Karpas-422 (cell line): ENCODE measurements around the gene CDKAL1. TPM values are rescaled to one million over a fixed set of nuclear protein-coding genes. Genes with fewer than 3 reads are reported as not detected.

Experiments used
- DNase-seq: peaks from one replicate; pipeline ENCODE4 v3.0.0-alpha.2; 2015
- H2AFZ ChIP-seq: fragments of 200-600 bp; sonication (generic); 2 replicates; pipeline ENCODE4 v1.6.1; 2014; ENCODE audit warnings: antibody characterized with exemption, low read length, mixed read lengths
- H3K27ac ChIP-seq: fragments of 200-600 bp; sonication (generic); 2 replicates; pipeline ENCODE4 v1.5.1; 2014; ENCODE audit warnings: mild to moderate bottlenecking, low read length, moderate library complexity
- H3K27me3 ChIP-seq: fragments of 200-600 bp; sonication (generic); 2 replicates; pipeline ENCODE4 v1.6.1; 2014; ENCODE audit warnings: low read length, mixed read lengths
- H3K36me3 ChIP-seq: fragments of 200-600 bp; sonication (generic); 2 replicates; pipeline ENCODE4 v1.6.1; 2014; ENCODE audit warnings: low read length, mixed read lengths; ENCODE audit not compliant: insufficient read depth
- H3K4me1 ChIP-seq: fragments of 200-600 bp; sonication (generic); 2 replicates; pipeline ENCODE4 v1.6.1; 2014; ENCODE audit warnings: mild to moderate bottlenecking, low read length, mixed read lengths
- H3K4me2 ChIP-seq: fragments of 200-600 bp; sonication (generic); 2 replicates; pipeline ENCODE4 v1.6.1; 2014; ENCODE audit warnings: low read length, low read depth, mild to moderate bottlenecking; ENCODE audit not compliant: poor library complexity, severe bottlenecking
- H3K4me3 ChIP-seq: fragments of 200-600 bp; sonication (generic); 2 replicates; pipeline ENCODE4 v1.5.1; 2014; ENCODE audit warnings: mild to moderate bottlenecking, antibody characterized with exemption, low read length, mixed read lengths
- H3K79me2 ChIP-seq: fragments of 200-600 bp; sonication (generic); 2 replicates; pipeline ENCODE4 v1.6.1; 2014; ENCODE audit warnings: mild to moderate bottlenecking, low read length, mixed read lengths
- H3K9ac ChIP-seq: fragments of 200-600 bp; sonication (generic); 2 replicates; pipeline ENCODE4 v1.6.0; 2014; ENCODE audit warnings: low read length
- H3K9me2 ChIP-seq: fragments of 200-600 bp; sonication (generic), shearing (Covaris generic); replicated peaks from 2 replicates; pipeline ENCODE4 v1.6.0; 2014; ENCODE audit warnings: mild to moderate bottlenecking, low read length, moderate library complexity; ENCODE audit not compliant: insufficient read depth
- H3K9me3 ChIP-seq: fragments of 300-700, 200-600 bp; sonication (generic); 2 replicates; pipeline ENCODE4 v1.6.1; 2014; ENCODE audit warnings: low read length, mixed read lengths
- H4K20me1 ChIP-seq: fragments of 200-600 bp; sonication (generic); 2 replicates; pipeline ENCODE4 v1.6.1; 2014; ENCODE audit warnings: mild to moderate bottlenecking, antibody characterized with exemption, low read length, low read depth; ENCODE audit not compliant: insufficient read depth
- total RNA-seq: library from RNA; depleted of rRNA; stranded (reverse); fragments of >200 nt; shearing (Covaris generic); gene quantifications from 2 replicates; pipeline ENCODE4 v1.2.3, GENCODE V29; 2014; ENCODE audit warnings: low replicate concordance

CDKAL1 gene
- total RNA-seq, 1 experiment from 2014 or later, result 23.7 TPM

DNA sequence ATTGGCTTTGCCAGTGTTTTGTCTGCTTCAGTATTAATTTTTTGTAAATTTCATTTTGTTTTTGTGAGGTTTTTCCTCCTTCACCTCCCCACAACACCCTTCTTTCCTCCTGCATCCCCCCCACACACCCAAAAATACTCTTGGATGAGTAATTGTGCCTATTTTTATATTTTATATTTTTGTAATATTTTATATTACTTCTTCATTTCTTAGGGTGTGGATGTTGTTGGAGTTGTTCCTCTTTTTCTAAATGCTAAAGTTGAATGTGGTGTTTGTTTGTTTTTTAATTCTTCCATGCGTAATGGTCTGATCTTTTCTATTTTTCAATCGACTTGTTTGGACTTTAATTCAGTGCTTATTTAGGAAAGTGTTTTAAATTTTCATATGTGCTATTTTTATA is 638.8 kb downstream of the CDKAL1 start:
- Histone ChIP-seq H3K4me2 (no peak overlapping the region), H3K9me3 (no peaks in the 10 kb centered on the region), H3K4me3 (no peak overlapping the region), H3K27ac (no peak overlapping the region), H3K27me3 (no peaks in the 10 kb centered on the region), H2AFZ (no peak overlapping the region), H3K36me3 (no peaks in the 10 kb centered on the region), H3K4me1 (no peaks in the 10 kb centered on the region), H3K9me2 (no peaks in the 10 kb centered on the region), H3K79me2 (no peaks in the 10 kb centered on the region), H3K9ac (no peak overlapping the region), H4K20me1 (no peaks in the 10 kb centered on the region)
- no peak for DNase-seq

DNA sequence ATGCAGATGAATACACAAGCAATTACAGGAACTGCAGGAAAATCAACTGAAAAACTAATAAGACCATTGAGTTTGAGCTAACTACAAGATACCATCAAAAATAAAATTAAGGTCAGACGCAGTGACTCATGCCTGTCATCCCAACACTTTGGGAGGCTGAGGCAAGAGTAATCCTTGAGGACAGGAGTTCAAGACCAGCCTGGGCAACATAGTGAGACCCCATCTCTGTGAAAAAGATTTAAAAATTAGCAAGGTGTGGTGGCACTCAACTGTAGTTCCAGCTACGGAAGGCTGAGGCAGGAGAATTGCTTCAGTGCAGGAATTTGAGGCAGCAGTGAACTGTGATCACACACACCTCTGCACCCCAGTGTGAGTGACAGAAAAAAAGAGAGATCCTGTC is 639.4 kb downstream of the CDKAL1 start:
- Histone ChIP-seq H4K20me1 (no peaks in the 10 kb centered on the region), H3K9me3 (no peaks in the 10 kb centered on the region)

DNA sequence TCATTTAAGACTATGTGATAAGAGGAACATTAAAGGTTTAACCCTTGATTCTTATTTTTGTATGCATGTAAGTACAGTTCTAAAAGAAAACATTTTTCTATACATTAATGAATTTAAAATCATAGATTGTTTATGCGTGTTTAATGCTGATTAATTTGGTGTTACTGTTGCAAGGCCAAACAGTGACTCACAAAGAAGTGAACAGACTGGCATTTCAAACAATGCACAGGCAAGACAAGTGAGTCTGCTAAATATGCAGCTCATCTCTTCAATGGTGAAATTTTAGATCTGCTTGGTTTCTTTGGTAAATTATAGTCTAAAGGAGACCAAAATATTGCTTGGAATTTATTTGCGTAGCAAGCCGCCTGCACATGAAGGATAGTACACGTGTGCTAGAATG is 641.9 kb downstream of the CDKAL1 start:
- Histone ChIP-seq H3K9me2 (no peaks in the 10 kb centered on the region), H3K4me1 (no peaks in the 10 kb centered on the region), H3K4me3 (no peak overlapping the region), H4K20me1 (no peaks in the 10 kb centered on the region), H2AFZ (no peak overlapping the region), H3K27ac (no peak overlapping the region), H3K9me3 (no peaks in the 10 kb centered on the region), H3K79me2 (no peaks in the 10 kb centered on the region), H3K9ac (no peak overlapping the region), H3K4me2 (no peak overlapping the region), H3K36me3 (no peaks in the 10 kb centered on the region), H3K27me3 (no peaks in the 10 kb centered on the region)
- no peak for DNase-seq

More for the DNA sequence above, 639.4 kb downstream of the CDKAL1 start:
- Histone ChIP-seq H3K27me3 (no peaks in the 10 kb centered on the region), H3K9ac (no peak overlapping the region), H3K4me1 (no peaks in the 10 kb centered on the region), H3K27ac (no peak overlapping the region), H3K79me2 (no peaks in the 10 kb centered on the region), H3K4me2 (no peak overlapping the region), H3K9me2 (no peaks in the 10 kb centered on the region), H2AFZ (no peak overlapping the region), H3K36me3 (no peaks in the 10 kb centered on the region), H3K4me3 (no peak overlapping the region)
- DNase-seq, result no peak

DNA sequence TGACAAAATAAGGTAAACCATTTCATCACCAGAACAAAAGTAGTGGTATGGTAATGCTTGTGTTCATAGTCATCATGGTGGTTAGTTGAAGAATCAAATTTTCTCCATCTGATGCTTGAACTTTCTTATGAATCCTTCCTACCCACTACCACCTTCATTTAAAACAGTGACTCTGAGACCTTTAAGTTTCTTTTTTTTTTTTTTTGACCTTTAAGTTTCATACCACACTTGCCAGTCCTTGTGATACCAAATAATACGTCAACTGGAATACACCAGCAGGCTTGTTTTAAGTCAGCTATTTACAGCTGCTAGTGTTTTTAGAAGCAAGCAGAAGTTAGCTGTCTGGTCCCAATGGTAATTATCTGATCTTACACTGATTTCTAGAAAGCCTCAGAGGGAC is 645.9 kb downstream of the CDKAL1 start:
- Histone ChIP-seq H3K27ac (no peak overlapping the region), H4K20me1 (no peaks in the 10 kb centered on the region)
- no peak for DNase-seq

DNA sequence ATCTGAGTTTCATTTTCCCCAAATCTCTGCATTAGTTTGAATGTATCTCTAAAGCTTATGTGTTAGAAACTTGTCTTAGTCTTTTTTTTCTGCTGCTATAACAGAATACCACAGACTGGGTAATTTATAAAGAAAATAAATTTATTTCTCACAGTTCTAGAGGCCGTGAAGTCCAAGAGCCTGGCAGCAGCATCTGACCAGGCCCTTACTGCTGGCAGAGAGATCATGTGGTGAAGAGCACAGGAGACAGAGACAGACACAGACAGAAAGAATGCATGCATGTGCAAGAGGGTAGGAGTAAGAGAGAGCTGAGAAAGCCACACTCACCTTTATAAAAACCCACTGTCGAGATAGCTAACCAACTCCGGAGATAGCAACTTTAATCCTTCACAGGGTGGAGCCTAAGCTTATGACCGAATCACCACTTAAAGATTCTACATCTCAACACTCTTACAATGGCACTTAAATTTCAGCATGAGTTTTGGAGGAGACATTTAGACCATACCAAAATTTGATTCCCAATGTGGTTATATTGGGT is 646.6 kb downstream of the CDKAL1 start:
- Histone ChIP-seq H3K4me3 (no peak overlapping the region), H4K20me1 (no peaks in the 10 kb centered on the region), H3K9me2 (no peaks in the 10 kb centered on the region), H3K27ac (no peak overlapping the region), H3K4me2 (no peak overlapping the region), H3K79me2 (no peaks in the 10 kb centered on the region), H3K27me3 (no peaks in the 10 kb centered on the region), H2AFZ (no peak overlapping the region), H3K9ac (no peak overlapping the region), H3K9me3 (no peaks in the 10 kb centered on the region), H3K36me3 (no peaks in the 10 kb centered on the region), H3K4me1 (no peaks in the 10 kb centered on the region)
- no peak for DNase-seq

More for the DNA sequence above, 645.9 kb downstream of the CDKAL1 start:
- Histone ChIP-seq H3K27me3 (no peaks in the 10 kb centered on the region), H3K4me3 (no peak overlapping the region), H3K9me2 (no peaks in the 10 kb centered on the region), H3K79me2 (no peaks in the 10 kb centered on the region), H3K4me1 (no peaks in the 10 kb centered on the region), H2AFZ (no peak overlapping the region), H3K9me3 (no peaks in the 10 kb centered on the region), H3K36me3 (no peaks in the 10 kb centered on the region), H3K4me2 (no peak overlapping the region), H3K9ac (no peak overlapping the region)

DNA sequence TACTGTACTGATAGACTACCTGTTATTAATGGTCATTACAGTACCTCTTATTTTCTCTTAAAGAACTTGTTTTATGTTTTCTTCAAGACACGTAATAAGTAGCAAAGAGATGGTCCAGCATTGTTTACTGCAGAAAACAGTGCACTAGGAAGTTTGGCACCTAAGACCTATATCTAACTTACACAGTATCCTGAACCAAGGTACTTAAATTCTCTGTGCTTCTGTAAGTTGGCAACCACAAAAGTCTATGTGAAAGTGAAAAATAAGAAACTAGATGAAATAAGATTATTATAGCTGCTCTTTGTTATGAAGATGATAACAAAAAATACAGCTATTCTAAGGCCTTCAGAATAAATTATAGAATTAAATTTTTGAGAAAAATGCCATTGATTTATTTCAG is 647.6 kb downstream of the CDKAL1 start:
- Histone ChIP-seq H4K20me1 (no peaks in the 10 kb centered on the region), H3K4me1 (no peaks in the 10 kb centered on the region), H3K79me2 (no peaks in the 10 kb centered on the region), H3K9ac (no peak overlapping the region), H3K4me2 (no peak overlapping the region), H3K9me2 (no peaks in the 10 kb centered on the region), H3K27ac (no peak overlapping the region), H3K9me3 (no peaks in the 10 kb centered on the region), H3K4me3 (no peak overlapping the region), H2AFZ (no peak overlapping the region), H3K27me3 (no peaks in the 10 kb centered on the region), H3K36me3 (no peaks in the 10 kb centered on the region)
- DNase-seq, result no peak

DNA sequence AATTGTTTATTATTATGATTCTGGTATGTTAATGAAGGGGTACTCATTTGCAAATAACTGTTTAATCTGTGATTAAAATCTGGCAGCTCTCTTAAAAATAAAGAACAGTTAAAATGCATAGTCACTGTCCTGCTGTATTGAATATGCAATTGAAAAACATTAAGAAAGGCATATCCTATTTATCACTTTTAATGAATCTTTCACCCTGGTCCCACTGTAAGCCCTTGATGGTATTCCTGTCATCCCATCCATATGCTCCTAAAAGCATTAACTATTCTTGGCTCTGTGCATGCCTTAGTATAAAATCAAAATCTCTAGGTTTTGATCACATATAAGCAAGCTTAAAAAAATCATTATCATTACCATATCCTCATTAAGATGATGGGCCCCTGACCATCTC is 648.3 kb downstream of the CDKAL1 start:
- no peaks in the 10 kb centered on the region for H3K9me3 ChIP-seq
- no peaks in the 10 kb centered on the region for H4K20me1 ChIP-seq
- no peak overlapping the region for H3K27ac ChIP-seq
- no peak overlapping the region for H2AFZ ChIP-seq
- no peak overlapping the region for H3K4me3 ChIP-seq
- no peak overlapping the region for H3K9ac ChIP-seq
- H3K4me2 ChIP-seq, result no peak overlapping the region
- no peaks in the 10 kb centered on the region for H3K9me2 ChIP-seq
- no peaks in the 10 kb centered on the region for H3K4me1 ChIP-seq
- no peaks in the 10 kb centered on the region for H3K36me3 ChIP-seq
- H3K79me2 ChIP-seq, result no peaks in the 10 kb centered on the region
- no peaks in the 10 kb centered on the region for H3K27me3 ChIP-seq
- DNase-seq, result no peak

DNA sequence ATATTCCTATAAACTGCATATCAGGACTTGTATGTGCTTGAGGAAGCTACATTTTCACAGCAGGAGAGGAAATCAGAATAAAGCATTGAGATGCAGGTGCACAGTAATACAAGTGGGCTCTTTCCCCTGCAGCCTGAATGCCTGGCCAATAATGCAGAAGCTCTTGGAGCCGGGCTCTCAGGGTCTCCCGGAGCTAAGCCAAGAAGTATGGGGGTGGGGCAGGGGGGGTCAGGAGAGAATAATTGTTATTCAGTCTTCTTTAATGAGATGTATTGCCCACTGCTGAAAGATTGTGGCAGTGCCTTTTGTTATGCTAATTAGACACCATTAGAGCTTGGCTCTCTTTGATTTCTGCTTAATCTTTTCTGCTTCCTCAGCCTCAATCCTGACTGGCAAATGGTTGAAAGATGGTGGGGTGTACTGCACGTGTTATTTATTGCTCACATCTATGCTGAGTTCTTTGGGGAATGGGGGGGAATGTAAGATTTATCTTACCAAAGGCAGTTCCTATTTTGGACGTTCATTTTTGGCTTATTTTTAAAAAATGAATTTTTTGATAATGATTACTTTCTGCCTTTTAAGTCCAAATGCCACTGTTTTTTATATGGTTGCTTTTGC is 651.7 kb downstream of the CDKAL1 start:
- Histone ChIP-seq H3K36me3 (no peaks in the 10 kb centered on the region), H3K27ac (no peak overlapping the region), H3K27me3 (no peaks in the 10 kb centered on the region), H3K4me1 (peaks cover 8% of the 10 kb centered on the region; the same call in 1 of the 2 replicates), H3K4me2 (no peak overlapping the region), H2AFZ (no peak overlapping the region), H3K4me3 (no peak overlapping the region), H3K9me3 (no peaks in the 10 kb centered on the region), H3K79me2 (no peaks in the 10 kb centered on the region), H3K9ac (no peak overlapping the region), H4K20me1 (no peaks in the 10 kb centered on the region), H3K9me2 (no peaks in the 10 kb centered on the region)
- DNase-seq, result no peak
